Amniotic epithelial cell (primary cell): ENCODE measurements around the gene IL20RB.

ENCODE experiments used
- DNase-seq: peaks from one replicate; pipeline ENCODE4 v3.0.0-alpha.2; 2010; ENCODE audit warnings: low read depth

The IL20RB gene

GRCh38 chr3:137039570-137039969, 81.8 kb downstream of the IL20RB start:
- DNase-seq: peak; percentile 22

DNA sequence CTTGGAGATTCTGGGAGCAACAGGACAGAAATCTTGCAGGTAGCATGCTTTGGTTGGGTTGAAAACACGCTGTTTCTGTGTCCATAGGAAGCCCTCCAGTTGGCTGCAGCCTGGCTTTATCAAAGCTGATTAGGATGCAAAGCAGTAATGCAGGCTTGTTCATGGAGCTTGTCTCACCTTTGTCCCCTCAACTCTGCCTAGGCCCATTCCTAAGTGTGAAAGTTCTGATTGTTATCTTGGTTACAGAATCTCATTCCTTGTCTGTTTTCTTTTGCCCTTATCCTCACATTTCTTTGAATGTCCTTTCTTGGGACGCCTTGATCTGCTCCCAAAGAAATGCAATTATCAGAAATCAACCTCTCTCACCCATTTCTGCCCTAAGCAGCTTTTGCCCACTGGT, 83.5 kb downstream of the IL20RB start:
- DNase-seq: no peak

DNA sequence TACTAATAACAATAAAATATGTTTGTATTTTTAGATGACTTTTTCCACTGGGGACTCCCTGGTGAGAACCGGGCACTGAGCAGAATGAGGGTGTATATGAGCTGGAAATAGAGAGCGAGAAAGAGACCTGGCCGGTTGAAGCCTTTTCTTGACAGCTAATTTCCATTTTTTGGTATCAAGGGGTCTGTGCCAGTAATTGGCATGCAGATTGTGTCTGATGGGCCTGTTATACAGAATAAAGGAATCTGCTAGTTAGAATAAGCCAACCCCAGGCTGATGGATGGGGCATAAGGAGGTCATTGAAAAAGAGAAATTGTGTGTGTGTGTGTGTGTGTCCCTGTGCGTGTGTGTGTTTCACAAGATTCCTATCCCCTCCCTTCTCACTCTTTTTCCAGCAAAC, 83.9 kb downstream of the IL20RB start:
- no peak for DNase-seq

- no peak for DNase-seq
These were observed 89.0 kb downstream of the IL20RB start for GRCh38 chr3:137046747-137047146.

GRCh38 chr3:137047240-137047639, 89.5 kb downstream of the IL20RB start:
- DNase-seq: no peak

DNA sequence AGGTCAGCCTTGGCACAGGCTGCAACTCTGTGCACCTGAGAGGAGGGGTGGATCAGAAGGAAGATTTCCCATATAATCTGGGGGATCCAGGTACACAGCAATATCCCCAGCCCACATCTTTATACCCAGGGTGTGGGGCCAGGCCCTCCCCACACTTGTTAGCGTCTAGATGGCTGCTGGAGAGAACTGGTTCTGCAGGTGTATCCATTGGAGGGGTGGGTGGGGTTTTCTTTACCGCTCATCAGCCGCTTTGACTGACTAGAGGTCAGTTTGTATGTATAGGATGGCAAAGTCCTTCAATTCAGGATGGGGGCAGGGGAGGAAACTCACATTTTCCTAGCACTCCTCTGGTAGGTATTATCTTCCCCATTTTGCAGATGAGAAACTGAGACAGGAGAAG, 92.5 kb downstream of the IL20RB start:
- DNase-seq: no peak

DNA sequence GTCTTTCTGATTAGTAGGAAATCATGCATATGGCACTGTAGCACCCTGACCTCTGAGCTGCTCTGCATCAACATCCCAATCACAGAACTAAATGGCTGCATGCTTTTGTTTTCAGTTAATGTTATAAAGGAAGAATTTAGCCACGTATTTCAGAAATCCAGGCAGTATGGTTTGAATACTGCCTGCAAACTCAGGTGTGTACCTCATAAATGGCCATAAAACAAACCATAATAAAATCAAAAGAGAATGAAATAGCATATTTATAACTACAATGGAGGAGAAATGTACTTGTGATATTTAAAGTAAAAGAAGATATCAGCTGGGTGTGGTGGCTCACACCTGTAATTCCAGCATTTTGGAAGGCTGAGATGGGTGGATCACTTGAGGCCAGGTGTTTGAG, 94.5 kb downstream of the IL20RB start:
- no peak for DNase-seq
